C4-2B (cell line): ENCODE measurements around the gene MSI2.

Experiments used
- H3K27ac ChIP-seq: fragments of 450-650 bp; 2 replicates; pipeline ENCODE4 v1.5.1; 2017
- CTCF ChIP-seq: fragments of 450-650 bp; conservative IDR thresholded peaks from 2 replicates; pipeline ENCODE4 v1.5.1; 2017; ENCODE audit warnings: mild to moderate bottlenecking
- ZFX ChIP-seq: fragments of 450-650 bp; IDR thresholded peaks from 2 replicates; pipeline ENCODE4 v1.6.1; 2017

Gene MSI2

GRCh38 chr17:57285701-57286100 lies 29.4 kb downstream of the MSI2 start:
- no peak for TF ChIP-seq ZFX
- no peak for TF ChIP-seq CTCF
- no peak overlapping the region for H3K27ac ChIP-seq

- TF ChIP-seq CTCF (no peak), ZFX (0 out of 2 replicates have a peak, but pooled peaks have one; percentile 38)
Observed at GRCh38 chr17:57286399-57287105, 30.2 kb downstream of the MSI2 start.

GRCh38 chr17:57288040-57288772 lies 31.9 kb downstream of the MSI2 start:
- TF ChIP-seq CTCF (no peak), ZFX (no peak)
- peak overlapping the region; percentile 74 for H3K27ac ChIP-seq

More at GRCh38 chr17:57286399-57287105, 30.2 kb downstream of the MSI2 start:
- H3K27ac ChIP-seq, result peak overlapping the region; percentile 74

GRCh38 chr17:57288773-57289121 lies 32.4 kb downstream of the MSI2 start:
- no peak for TF ChIP-seq CTCF
- no peak for TF ChIP-seq ZFX
- no peak overlapping the region; the same call in 1 of the 2 replicates for H3K27ac ChIP-seq

GRCh38 chr17:57289130-57289529 lies 32.8 kb downstream of the MSI2 start:
- TF ChIP-seq ZFX, result no peak
- no peak for TF ChIP-seq CTCF
- H3K27ac ChIP-seq, result no peak overlapping the region

- no peak for TF ChIP-seq ZFX
- no peak for TF ChIP-seq CTCF
Observed at GRCh38 chr17:57289613-57290012, 33.3 kb downstream of the MSI2 start.

GRCh38 chr17:57290981-57291380 lies 34.7 kb downstream of the MSI2 start:
- TF ChIP-seq CTCF, result no peak
- TF ChIP-seq ZFX, result no peak

More at GRCh38 chr17:57289613-57290012, 33.3 kb downstream of the MSI2 start:
- H3K27ac ChIP-seq, result no peak overlapping the region

More at GRCh38 chr17:57290981-57291380, 34.7 kb downstream of the MSI2 start:
- H3K27ac ChIP-seq, result no peak overlapping the region
